Testis (tissue), 3 donors: ENCODE data around the gene PRIM1. TPM values are rescaled to one million over a fixed set of nuclear protein-coding genes. Genes with fewer than 3 reads are reported as not detected.

Experiments
- DNase-seq: peaks from one replicate; pipeline ENCODE4 v3.0.0-alpha.2; 2019
- H3K27ac ChIP-seq, 2 donors: fragments of 200-600 bp; sonication (generic); one replicate each; pipeline ENCODE4 v1.5.1; 2019
- H3K27me3 ChIP-seq: fragments of 200-600 bp; sonication (generic); one replicate; pipeline ENCODE4 v1.5.1; 2019
- H3K36me3 ChIP-seq: fragments of 200-600 bp; sonication (generic); one replicate; pipeline ENCODE4 v1.5.1; 2017; ENCODE audit warnings: low read depth; ENCODE audit errors: missing control alignments
- H3K4me1 ChIP-seq: fragments of 200-600 bp; sonication (generic); one replicate; pipeline ENCODE4 v1.5.1; 2019
- H3K4me3 ChIP-seq, 2 donors: fragments of 200-600 bp; sonication (generic); one replicate each; pipeline ENCODE4 v1.5.1; 2017 to 2019
- H3K9me3 ChIP-seq: fragments of 200-600 bp; sonication (generic); one replicate; pipeline ENCODE4 v1.5.1; 2017
- CTCF ChIP-seq, 3 experiments: fragments of 450-650 bp in 2 of 3; fragments of 200-600 bp in 1 of 3; sonication (generic) in 1 of 3; IDR thresholded peaks; one replicate each; pipeline ENCODE4 v1.5.1; 2016 to 2019; ENCODE audit warnings: antibody characterized with exemption in 3 of 3, mild to moderate bottlenecking in 2 of 3, moderate library complexity in 1 of 3
- POLR2A ChIP-seq: fragments of 450-650 bp; IDR thresholded peaks from one replicate; pipeline ENCODE4 v1.6.1; 2017; ENCODE audit warnings: antibody characterized with exemption, mild to moderate bottlenecking, moderate library complexity
- WGBS, 2 donors: methylation state at CpG; one replicate each; pipeline ENCODE4 v1.1.5; 2018; 5-methylcytosine and 5-hydroxymethylcytosine counted together
- intact Hi-C: fragments of 100-400 bp; cut with DNase I; formaldehyde crosslinking; loops from one replicate; pipeline ENCODE4 v1.15.1; 2023; ENCODE audit warnings: low total_unique reads
- polyA plus RNA-seq: library from polyadenylated mRNA; stranded (reverse); fragments of 350-450 nt; fragmentation: Illumina TruSeq; extraction: RNeasy Lipid Tissue Mini Kit (QIAGEN cat#74804); gene quantifications from one replicate; pipeline ENCODE4 v1.2.3, GENCODE V29; 2014; ENCODE audit warnings: low read depth, low replicate concordance; ENCODE audit not compliant: insufficient read depth
- total RNA-seq, 2 donors: library from RNA; depleted of rRNA; stranded (reverse); fragments of >200 nt; gene quantifications; one replicate each; pipeline ENCODE4 v1.2.3, GENCODE V29; 2016

Gene PRIM1
- total and polyA plus RNA-seq, 3 donors from 2014 or later, result 20.5 to 29.9 (median 21.8) TPM

GRCh38 chr12:56688129-56688845 lies 63.8 kb downstream of the PRIM1 start, which contains the start of gene PTGES3:
TSS of gene PTGES3 (minus strand) at chr12:56688284. CDS start at chr12:56687999, 285 bp downstream.
- H3K27me3 ChIP-seq, result no peaks in the 10 kb centered on the region
- TF ChIP-seq CTCF (IDR thresholded peaks at IDR 0.05) (no peak), POLR2A (peak; percentile 93)
- DNase-seq, result peak; percentile 97
- peaks cover 22% of the 10 kb centered on the region for H3K4me1 ChIP-seq
- H3K4me3 ChIP-seq, result peak within 1 kb of the TSS; percentile 97 to 99
- peak within 1 kb of the TSS; percentile 100 for H3K27ac ChIP-seq
- no peaks in the 10 kb centered on the region for H3K9me3 ChIP-seq
- WGBS, 2 donors, result 0 to 1% methylated on average over 8 to 64 of the region's 64 CpGs
- intact Hi-C loops, result no loop called here
- H3K36me3 ChIP-seq, result no peaks in the 10 kb centered on the region

GRCh38 chr12:56687223-56688128 lies 64.6 kb downstream of the PRIM1 start:
- intact Hi-C loops, result no loop called here
- no peaks in the 10 kb centered on the region for H3K9me3 ChIP-seq
- TF ChIP-seq CTCF (IDR thresholded peaks at IDR 0.05), result no peak
- TF ChIP-seq POLR2A, result no peak
- peak; percentile 76 for DNase-seq
- 0% methylated on average over 35 to 61 of the region's 62 CpGs for WGBS, 2 donors
- H3K27ac ChIP-seq, result peak overlapping the region; percentile 100
- H3K27me3 ChIP-seq, result no peaks in the 10 kb centered on the region
- H3K36me3 ChIP-seq, result no peaks in the 10 kb centered on the region
- peaks cover 26% of the 10 kb centered on the region for H3K4me1 ChIP-seq
- H3K4me3 ChIP-seq, result peak overlapping the region; percentile 97 to 99

- H3K4me3 ChIP-seq, result peak overlapping the region in 1 of 2 donors; percentile 18
- DNase-seq, result no peak
Observed at GRCh38 chr12:56684745-56685359, 67.3 kb downstream of the PRIM1 start.

GRCh38 chr12:56682323-56682722 lies 69.8 kb downstream of the PRIM1 start:
- no peak overlapping the region for H3K4me3 ChIP-seq
- no peaks in the 10 kb centered on the region for H3K27me3 ChIP-seq
- TF ChIP-seq POLR2A (no peak), CTCF (IDR thresholded peaks at IDR 0.05) (no peak)
- no peaks in the 10 kb centered on the region for H3K36me3 ChIP-seq
- intact Hi-C loops, result no loop called here
- peaks cover 30% of the 10 kb centered on the region for H3K4me1 ChIP-seq
- 42 to 73% methylated on average over 6 of the region's 6 CpGs for WGBS, 2 donors
- DNase-seq, result no peak
- no peak overlapping the region for H3K27ac ChIP-seq
- no peaks in the 10 kb centered on the region for H3K9me3 ChIP-seq

More at GRCh38 chr12:56684745-56685359, 67.3 kb downstream of the PRIM1 start:
- Histone ChIP-seq H3K4me1 (peaks cover 30% of the 10 kb centered on the region), H3K27ac (peak overlapping the region; percentile 70 to 100), H3K9me3 (no peaks in the 10 kb centered on the region), H3K27me3 (no peaks in the 10 kb centered on the region), H3K36me3 (no peaks in the 10 kb centered on the region)
- 8 to 13% methylated on average over 8 of the region's 8 CpGs for WGBS, 2 donors
- intact Hi-C loops, result no loop called here
- TF ChIP-seq POLR2A (no peak), CTCF (IDR thresholded peaks at IDR 0.05) (no peak)

Other genes starting within 250 kb of the PRIM1 start
- 10 to 100 TPM; 12.8 TPM for gene RBMS2, start 230.5 kb downstream of the PRIM1 start, total RNA-seq
- 15.8 TPM for gene RBMS2, start 230.5 kb downstream of the PRIM1 start, polyA plus RNA-seq
- gene BAZ2A, start 122.0 kb downstream of the PRIM1 start, total RNA-seq, result 100 to 1,000 TPM; 250 to 316 TPM
- 134 TPM for gene BAZ2A, start 122.0 kb downstream of the PRIM1 start, polyA plus RNA-seq
- 100 to 1,000 TPM; 342 to 387 TPM for gene ATP5F1B, start 106.3 kb downstream of the PRIM1 start, total RNA-seq
- 666 TPM for gene ATP5F1B, start 106.3 kb downstream of the PRIM1 start, polyA plus RNA-seq
- gene PTGES3, start 64.0 kb downstream of the PRIM1 start, total RNA-seq, result 100 to 1,000 TPM; 102 to 110 TPM
- gene PTGES3, start 64.0 kb downstream of the PRIM1 start, polyA plus RNA-seq, result 267 TPM
- 100 to 1,000 TPM; 431 to 696 TPM for gene NACA, start 27.0 kb downstream of the PRIM1 start, total RNA-seq
- gene NACA, start 27.0 kb downstream of the PRIM1 start, polyA plus RNA-seq, result 866 TPM
- 10 to 100 TPM in 1 of 2 donors, 1 to 10 TPM in 1; 9.8 to 12.0 TPM for gene HSD17B6, start 11.0 kb upstream of the PRIM1 start, total RNA-seq
- gene HSD17B6, start 11.0 kb upstream of the PRIM1 start, polyA plus RNA-seq, result 36.1 TPM
- under 1 TPM in 1 of 2 donors, not detected in 1; 0.43 TPM for gene SDR9C7, start 182.1 kb upstream of the PRIM1 start, total RNA-seq
- 0.46 TPM for gene SDR9C7, start 182.1 kb upstream of the PRIM1 start, polyA plus RNA-seq
- 1 to 10 TPM; 1.4 to 2.9 TPM for gene RDH16, start 205.3 kb upstream of the PRIM1 start, total RNA-seq
- 0.83 TPM for gene RDH16, start 205.3 kb upstream of the PRIM1 start, polyA plus RNA-seq